ENCODE results near the gene SCNN1B. TPM values are rescaled to one million over a fixed set of nuclear protein-coding genes. Genes with fewer than 3 reads are reported as not detected.

The SCNN1B gene
- polyA plus RNA-seq, 12 donors = 0.07 to 2.6 (median 0.31) TPM; not detected in 4

- no peak for DNase-seq
Observed at GRCh38 chr16:23319861-23320615, 17.9 kb downstream of the SCNN1B start.

- no peak for DNase-seq
Observed at GRCh38 chr16:23320693-23321092, 18.6 kb downstream of the SCNN1B start.

- no peak for DNase-seq
Observed at GRCh38 chr16:23321206-23321875, 19.2 kb downstream of the SCNN1B start.

GRCh38 chr16:23323224-23324030 lies 21.3 kb downstream of the SCNN1B start:
- no peak for DNase-seq

GRCh38 chr16:23324727-23325126 lies 22.6 kb downstream of the SCNN1B start:
- no peak for DNase-seq

- DNase-seq = no peak
Observed at GRCh38 chr16:23327836-23328235, 25.7 kb downstream of the SCNN1B start.

- DNase-seq = no peak
Observed at GRCh38 chr16:23330161-23330560, 28.1 kb downstream of the SCNN1B start.

- no peak for DNase-seq
Observed at GRCh38 chr16:23330583-23331249, 28.6 kb downstream of the SCNN1B start.

GRCh38 chr16:23333034-23333579 lies 31.0 kb downstream of the SCNN1B start:
- DNase-seq = no peak

GRCh38 chr16:23333831-23334456 lies 31.8 kb downstream of the SCNN1B start:
- no peak for DNase-seq

- no peak for DNase-seq
Observed at GRCh38 chr16:23334457-23334853, 32.4 kb downstream of the SCNN1B start.

- no peak for DNase-seq
Observed at GRCh38 chr16:23334950-23335349, 32.8 kb downstream of the SCNN1B start.

- DNase-seq = no peak
Observed at GRCh38 chr16:23337836-23338550, 35.9 kb downstream of the SCNN1B start.

- DNase-seq = no peak
Observed at GRCh38 chr16:23339787-23340186, 37.7 kb downstream of the SCNN1B start.

- DNase-seq = no peak
Observed at GRCh38 chr16:23342083-23342640, 40.1 kb downstream of the SCNN1B start.

- DNase-seq = no peak
Observed at GRCh38 chr16:23343643-23344612, 41.8 kb downstream of the SCNN1B start.

- no peak for DNase-seq
Observed at GRCh38 chr16:23345237-23345636, 43.1 kb downstream of the SCNN1B start.

- DNase-seq = no peak
Observed at GRCh38 chr16:23348579-23349469, 46.7 kb downstream of the SCNN1B start.

All from muscle of arm (tissue), 12 donors.